22Rv1 (cell line): ENCODE results near the gene COMMD10.

ENCODE experiments used
- H3K27ac ChIP-seq: fragments of 450-650 bp; 2 replicates; pipeline ENCODE4 v1.5.1; 2017
- ZFX ChIP-seq: fragments of 450-650 bp; IDR thresholded peaks from 2 replicates; pipeline ENCODE4 v1.6.1; 2017; ENCODE audit warnings: antibody characterized with exemption, borderline replicate concordance
- TF ChIP-seq, protein P1 (sequence below): fragments of 450-650 bp; IDR thresholded peaks from 2 replicates; pipeline ENCODE4 v1.5.1; 2017; ENCODE audit warnings: mild to moderate bottlenecking

The COMMD10 gene

DNA sequence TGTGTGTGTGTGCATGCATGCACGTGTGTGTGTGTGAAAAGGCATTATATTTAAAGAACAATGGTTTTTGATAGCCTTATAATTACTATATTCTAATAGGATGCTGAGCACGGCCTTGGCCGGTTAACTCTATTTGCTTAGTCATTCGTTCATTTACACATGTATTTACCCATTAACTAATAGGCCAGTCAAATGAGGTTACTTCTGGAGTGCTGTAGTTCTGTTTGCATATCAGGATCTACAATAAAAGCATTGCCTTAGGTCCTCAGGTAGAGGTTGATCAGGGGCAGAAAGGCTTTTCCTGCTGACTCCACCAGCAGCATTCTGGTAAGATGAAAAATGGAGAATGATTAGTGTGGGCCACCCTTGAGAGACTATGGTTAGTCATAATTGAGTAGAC lies 219.0 kb downstream of the COMMD10 start:
- TF ChIP-seq, protein P1, sequence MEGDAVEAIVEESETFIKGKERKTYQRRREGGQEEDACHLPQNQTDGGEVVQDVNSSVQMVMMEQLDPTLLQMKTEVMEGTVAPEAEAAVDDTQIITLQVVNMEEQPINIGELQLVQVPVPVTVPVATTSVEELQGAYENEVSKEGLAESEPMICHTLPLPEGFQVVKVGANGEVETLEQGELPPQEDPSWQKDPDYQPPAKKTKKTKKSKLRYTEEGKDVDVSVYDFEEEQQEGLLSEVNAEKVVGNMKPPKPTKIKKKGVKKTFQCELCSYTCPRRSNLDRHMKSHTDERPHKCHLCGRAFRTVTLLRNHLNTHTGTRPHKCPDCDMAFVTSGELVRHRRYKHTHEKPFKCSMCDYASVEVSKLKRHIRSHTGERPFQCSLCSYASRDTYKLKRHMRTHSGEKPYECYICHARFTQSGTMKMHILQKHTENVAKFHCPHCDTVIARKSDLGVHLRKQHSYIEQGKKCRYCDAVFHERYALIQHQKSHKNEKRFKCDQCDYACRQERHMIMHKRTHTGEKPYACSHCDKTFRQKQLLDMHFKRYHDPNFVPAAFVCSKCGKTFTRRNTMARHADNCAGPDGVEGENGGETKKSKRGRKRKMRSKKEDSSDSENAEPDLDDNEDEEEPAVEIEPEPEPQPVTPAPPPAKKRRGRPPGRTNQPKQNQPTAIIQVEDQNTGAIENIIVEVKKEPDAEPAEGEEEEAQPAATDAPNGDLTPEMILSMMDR: no peak
- H3K27ac ChIP-seq: peak overlapping the region; percentile 43

DNA sequence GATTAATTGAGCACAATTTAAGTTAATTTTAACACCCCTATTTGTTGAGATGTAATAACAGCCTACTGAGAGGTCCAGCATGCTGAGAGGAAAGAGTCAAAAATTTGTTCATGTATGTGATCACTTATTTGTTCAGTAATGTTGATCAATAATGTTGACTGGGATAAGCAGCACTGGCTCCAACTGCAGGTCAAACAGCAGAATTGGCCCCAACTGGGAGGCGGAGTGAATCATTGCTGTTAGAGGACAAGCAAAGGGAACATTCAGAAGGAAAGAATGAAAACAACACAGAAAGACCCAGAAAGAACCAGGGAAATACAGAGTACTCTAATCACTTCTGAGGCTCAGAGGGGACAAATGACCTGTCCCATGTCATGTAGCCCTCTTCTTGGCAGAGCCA lies 221.1 kb downstream of the COMMD10 start:
- TF ChIP-seq ZFX: no peak
- TF ChIP-seq, protein P1: no peak
- H3K27ac ChIP-seq: no peak overlapping the region

DNA sequence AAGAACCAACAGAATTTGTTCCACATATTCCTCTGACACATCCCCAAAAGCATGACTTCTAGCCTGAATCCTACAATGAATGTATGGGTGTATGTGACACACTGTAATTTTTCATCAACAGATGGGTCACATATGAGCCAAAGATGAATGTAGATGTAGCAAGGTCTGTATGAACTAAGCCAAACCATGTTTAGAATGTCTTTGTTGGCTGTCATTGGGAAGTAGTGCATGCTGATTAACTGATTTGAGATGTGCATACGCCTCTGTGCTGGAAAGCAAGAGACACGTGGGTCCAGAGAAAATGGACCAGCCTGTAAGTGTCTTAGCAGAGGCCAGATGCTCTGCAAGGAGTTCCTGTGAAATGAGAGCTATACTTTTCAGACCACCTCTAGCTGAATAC lies 222.0 kb downstream of the COMMD10 start:
- no peak overlapping the region for H3K27ac ChIP-seq
- no peak for TF ChIP-seq ZFX
- TF ChIP-seq, protein P1: no peak

DNA sequence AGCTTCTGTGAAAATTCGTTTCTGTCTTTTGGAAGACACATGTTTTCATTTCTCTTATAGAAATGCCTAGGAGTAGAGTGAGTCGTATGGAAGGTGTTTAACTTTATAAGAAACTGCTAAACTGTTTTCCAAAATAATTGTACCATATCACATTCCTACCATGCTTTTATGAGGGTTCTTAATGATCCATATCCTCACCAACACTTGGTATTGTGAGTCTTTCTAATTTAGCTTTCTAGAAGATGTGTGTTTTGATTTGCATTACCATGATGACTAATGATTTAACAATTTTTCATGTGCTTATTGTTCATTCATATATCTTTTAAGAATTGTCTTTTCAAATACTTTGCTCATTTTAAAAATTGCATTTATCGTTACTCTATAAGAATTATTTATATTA lies 223.6 kb downstream of the COMMD10 start:
- TF ChIP-seq, protein P1: no peak
- TF ChIP-seq ZFX: no peak
- H3K27ac ChIP-seq: no peak overlapping the region

DNA sequence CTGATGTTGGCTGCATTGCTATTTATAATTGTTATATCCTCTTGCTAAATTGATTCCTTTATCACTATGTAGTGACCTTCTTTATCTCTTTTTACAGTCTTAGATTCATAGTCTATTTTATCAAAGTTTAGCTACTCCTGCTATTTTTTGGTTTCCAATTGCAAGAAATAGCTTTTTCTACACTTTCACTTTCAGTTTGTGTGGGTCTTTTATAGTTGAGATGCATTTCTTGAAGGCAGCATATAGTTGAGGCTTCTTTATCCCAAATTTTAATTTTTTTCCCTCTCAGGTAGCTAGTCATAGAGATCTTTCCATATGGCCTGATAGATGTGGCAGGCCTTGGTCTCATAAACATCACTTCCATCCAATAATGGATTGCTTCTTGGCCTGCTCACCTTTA lies 228.5 kb downstream of the COMMD10 start:
- no peak for TF ChIP-seq ZFX
- TF ChIP-seq, protein P1: no peak
- H3K27ac ChIP-seq: no peak overlapping the region

DNA sequence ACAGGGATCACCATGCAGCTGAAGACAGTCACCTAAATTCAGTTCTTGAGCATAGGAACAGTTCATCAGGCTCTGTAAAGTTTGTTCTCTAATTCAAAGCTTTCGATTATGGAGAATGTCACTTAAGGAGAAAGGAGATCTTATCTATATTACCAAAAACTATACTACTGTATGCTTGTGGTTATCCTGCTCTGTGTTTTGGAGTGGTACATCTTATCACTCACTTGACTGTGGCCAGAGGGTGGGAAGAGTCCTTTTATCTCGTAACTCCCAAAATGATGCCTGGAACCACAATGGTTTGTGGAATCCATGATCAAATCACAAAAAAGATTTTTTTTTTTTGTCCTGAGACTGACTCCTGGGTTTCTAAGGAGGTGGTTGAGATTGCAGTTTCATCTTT lies 230.7 kb downstream of the COMMD10 start:
- no peak overlapping the region for H3K27ac ChIP-seq
- TF ChIP-seq, protein P1: no peak
- no peak for TF ChIP-seq ZFX

DNA sequence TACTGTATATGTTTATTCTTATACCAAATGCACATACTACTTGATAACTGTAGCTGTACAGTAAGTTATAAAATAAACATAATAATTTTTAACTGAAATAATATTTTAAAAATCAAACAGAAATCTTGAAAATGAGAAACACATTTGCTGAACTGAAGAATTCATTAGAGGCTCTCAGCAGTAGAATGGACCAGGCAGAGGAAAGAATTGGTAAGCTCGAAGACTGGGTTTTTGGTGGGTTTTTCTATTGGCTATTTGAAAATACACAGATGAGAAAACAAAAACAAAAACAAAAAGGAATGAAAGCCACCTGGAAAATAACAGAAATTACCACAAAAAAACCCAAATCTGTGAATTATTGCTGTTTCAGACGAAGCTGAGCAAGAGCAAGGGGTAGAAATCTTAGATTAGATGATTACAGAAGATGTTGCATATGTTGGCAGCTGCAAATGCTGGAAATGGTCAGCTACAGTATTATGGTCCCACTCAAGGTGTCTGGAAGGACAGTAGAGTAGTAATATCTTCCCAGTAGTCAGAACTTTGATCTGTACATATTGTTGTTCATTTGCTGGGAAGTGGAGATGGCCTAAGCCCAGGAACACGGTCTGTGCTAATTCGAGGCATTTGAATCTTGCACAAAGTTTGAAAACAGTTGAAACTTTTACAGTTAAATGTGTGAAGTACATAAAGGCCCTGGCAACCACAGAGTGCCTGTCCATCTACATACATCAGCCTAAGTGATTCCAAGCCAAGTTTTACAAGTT lies 233.4 kb downstream of the COMMD10 start:
- TF ChIP-seq, protein P1: no peak
- TF ChIP-seq ZFX: no peak
- H3K27ac ChIP-seq: no peak overlapping the region
